Activated naive CD4-positive, alpha-beta T cell treated with anti-CD3 and anti-CD28 coated beads for 36 hours (primary cell): Measurements from ENCODE around the gene ADAP2. TPM values are rescaled to one million over a fixed set of nuclear protein-coding genes. Genes with fewer than 3 reads are reported as not detected.

Source experiments
- CTCF ChIA-PET: fragments of 350-600 bp; sonication (Branson Sonifier 250); formaldehyde crosslinking; loops from one replicate; lab custom pipeline; 2021; ENCODE audit warnings: antibody characterized with exemption; lab: Charles Lee
- DNase-seq: peaks from one replicate; pipeline ENCODE4 v3.0.0-alpha.2; 2020
- H3K27ac Mint-ChIP-seq: one replicate; pipeline ENCODE4 v1.8.0; 2021; ENCODE audit warnings: mild to moderate bottlenecking, mixed read lengths
- H3K27me3 Mint-ChIP-seq: one replicate; pipeline ENCODE4 v1.8.0; 2021; ENCODE audit warnings: low read depth, mixed read lengths
- H3K36me3 Mint-ChIP-seq: one replicate; pipeline ENCODE4 v1.8.0; 2021; ENCODE audit warnings: low read depth, mixed read lengths
- H3K4me1 Mint-ChIP-seq: one replicate; pipeline ENCODE4 v1.8.0; 2021; ENCODE audit warnings: low read depth, mixed read lengths
- H3K4me3 Mint-ChIP-seq: one replicate; pipeline ENCODE4 v1.8.0; 2021; ENCODE audit warnings: mild to moderate bottlenecking, moderate library complexity, mixed read lengths
- H3K9me3 Mint-ChIP-seq: one replicate; pipeline ENCODE4 v1.8.0; 2021; ENCODE audit warnings: mixed read lengths
- intact Hi-C: fragments of 100-400 bp; cut with micrococcal nuclease; formaldehyde crosslinking; loops from one replicate; pipeline ENCODE4 v1.15.1; 2023
- total RNA-seq, 2 experiments: library from RNA; stranded (reverse); gene quantifications; one replicate each; pipeline ENCODE4 v1.2.3, GENCODE V29; 2021

ADAP2 gene
- total RNA-seq, 2 experiments from 2014 or later: 0.32 to 0.52 TPM

DNA sequence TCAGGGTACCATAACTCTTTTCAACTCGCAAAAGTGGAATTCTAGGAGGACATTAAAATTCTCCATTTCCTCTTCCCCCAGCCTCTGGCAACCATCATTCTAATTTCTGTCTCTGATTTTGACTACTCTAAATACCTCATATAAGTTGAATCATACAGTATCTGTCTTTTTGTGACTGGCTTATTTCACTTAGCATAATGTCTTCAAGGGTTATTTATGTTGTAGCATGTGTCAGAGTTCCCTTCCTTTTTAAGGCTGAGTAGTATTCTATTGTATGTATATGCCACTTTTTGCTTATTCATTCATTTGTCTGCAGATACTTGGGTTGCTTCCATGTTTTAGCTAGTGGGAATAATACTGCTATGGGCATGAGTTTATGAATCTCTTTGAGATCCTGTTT lies 61.1 kb downstream of the ADAP2 start:
- Mint-ChIP-seq H3K4me3 (no peak overlapping the region), H3K4me1 (peaks cover 6% of the 10 kb centered on the region), H3K9me3 (no peaks in the 10 kb centered on the region), H3K27ac (no peak overlapping the region), H3K36me3 (peaks cover 2% of the 10 kb centered on the region), H3K27me3 (no peaks in the 10 kb centered on the region)
- no peak for DNase-seq
- intact Hi-C loops: no loop called here
- CTCF ChIA-PET: interaction anchor here (0.6 to 0.7 kb wide), 2 partner anchors 24 to 53 kb away, joined by 3 to 4 read pairs; no protein-coding TSS in a partner anchor

DNA sequence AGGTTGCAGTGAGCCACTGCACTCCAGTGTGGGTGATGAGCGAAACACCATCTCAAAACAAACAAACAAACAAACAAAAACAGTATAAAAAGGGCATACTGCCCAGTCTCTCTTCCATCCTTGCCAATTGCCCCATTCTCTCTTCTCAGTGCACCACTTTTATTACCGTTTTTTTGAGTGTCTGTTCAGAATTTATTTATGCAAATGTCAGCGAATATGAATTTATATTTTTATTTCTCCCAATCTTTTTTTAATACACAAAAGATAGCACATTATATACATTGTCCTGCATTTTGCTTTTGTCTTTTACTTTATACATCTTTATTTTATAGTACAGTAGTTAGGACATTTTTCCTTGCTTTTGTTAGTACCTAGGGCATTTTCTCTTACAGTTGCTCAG lies 68.7 kb downstream of the ADAP2 start:
- Mint-ChIP-seq H3K27ac (no peak overlapping the region), H3K36me3 (peaks cover 4% of the 10 kb centered on the region), H3K4me3 (no peak overlapping the region), H3K4me1 (no peaks in the 10 kb centered on the region), H3K9me3 (no peaks in the 10 kb centered on the region), H3K27me3 (no peaks in the 10 kb centered on the region)
- no peak for DNase-seq
- CTCF ChIA-PET: no interaction called here
- intact Hi-C loops: no loop called here

DNA sequence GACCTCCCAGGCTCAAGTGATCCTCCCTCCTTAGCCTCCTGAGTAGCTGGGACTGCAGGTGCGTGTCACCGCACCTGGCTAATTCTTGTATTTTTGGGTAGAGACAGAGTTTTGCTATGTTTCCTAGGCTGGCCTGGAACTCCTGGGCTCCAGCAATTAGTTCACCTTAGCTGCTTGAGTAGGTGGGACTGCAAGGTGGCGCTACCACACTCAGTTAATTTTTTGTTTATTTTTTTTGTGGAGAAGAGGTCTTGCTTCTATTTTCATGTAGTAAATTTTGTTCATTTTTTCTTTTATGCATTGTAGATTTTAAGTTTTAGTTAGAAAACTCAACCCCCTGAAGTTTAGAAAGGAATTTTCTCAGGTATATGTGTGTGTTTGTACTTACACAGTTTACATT lies 70.8 kb downstream of the ADAP2 start:
- Mint-ChIP-seq H3K27me3 (no peaks in the 10 kb centered on the region), H3K4me3 (no peak overlapping the region), H3K27ac (no peak overlapping the region), H3K4me1 (no peaks in the 10 kb centered on the region), H3K36me3 (peaks cover 4% of the 10 kb centered on the region), H3K9me3 (no peaks in the 10 kb centered on the region)
- DNase-seq: no peak
- intact Hi-C loops: no loop called here
- CTCF ChIA-PET: no interaction called here

GRCh38 chr17:30995347-30995746 lies 73.6 kb downstream of the ADAP2 start:
- Mint-ChIP-seq H3K27ac (no peak overlapping the region), H3K4me1 (no peaks in the 10 kb centered on the region), H3K27me3 (no peaks in the 10 kb centered on the region), H3K9me3 (no peaks in the 10 kb centered on the region), H3K36me3 (peaks cover 3% of the 10 kb centered on the region), H3K4me3 (no peak overlapping the region)
- CTCF ChIA-PET: interaction anchor here (0.6 to 0.7 kb wide), 2 partner anchors 24 to 27 kb away, joined by 3 to 5 read pairs; no protein-coding TSS in a partner anchor
- DNase-seq: no peak
- intact Hi-C loops: no loop called here

DNA sequence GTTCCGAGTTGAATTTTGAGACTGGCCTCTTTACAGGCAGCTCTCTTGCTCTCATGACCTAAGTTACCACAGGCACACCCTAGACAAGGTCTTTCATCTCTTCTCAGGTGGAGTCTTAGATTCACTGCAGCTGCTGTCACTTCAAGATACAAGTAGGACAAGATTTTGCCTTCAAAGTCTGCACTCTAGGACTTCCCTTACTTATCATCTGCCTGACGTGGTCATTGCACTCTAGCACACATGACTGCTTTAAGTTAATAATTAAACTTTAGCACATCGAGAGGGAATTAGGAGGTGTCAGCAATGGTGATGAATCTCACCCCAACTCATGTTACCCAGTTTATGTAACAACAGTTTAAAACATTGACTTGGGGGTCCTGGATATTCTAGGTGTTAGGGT lies 74.7 kb downstream of the ADAP2 start:
- intact Hi-C loops: no loop called here
- Mint-ChIP-seq H3K27ac (no peak overlapping the region), H3K9me3 (no peaks in the 10 kb centered on the region), H3K4me3 (no peak overlapping the region), H3K27me3 (no peaks in the 10 kb centered on the region), H3K4me1 (no peaks in the 10 kb centered on the region), H3K36me3 (peaks cover 1% of the 10 kb centered on the region)
- CTCF ChIA-PET: no interaction called here
- no peak for DNase-seq

GRCh38 chr17:30997270-30997669 lies 75.5 kb downstream of the ADAP2 start:
- H3K4me3 Mint-ChIP-seq: no peak overlapping the region
- peaks cover 1% of the 10 kb centered on the region for H3K36me3 Mint-ChIP-seq
- H3K9me3 Mint-ChIP-seq: no peaks in the 10 kb centered on the region
- intact Hi-C loops: no loop called here
- CTCF ChIA-PET: no interaction called here
- H3K27ac Mint-ChIP-seq: no peak overlapping the region
- H3K27me3 Mint-ChIP-seq: no peaks in the 10 kb centered on the region
- H3K4me1 Mint-ChIP-seq: no peaks in the 10 kb centered on the region
- no peak for DNase-seq

GRCh38 chr17:30997842-30998241 lies 76.1 kb downstream of the ADAP2 start:
- H3K27ac Mint-ChIP-seq: no peak overlapping the region
- intact Hi-C loops: no loop called here
- peaks cover 1% of the 10 kb centered on the region for H3K36me3 Mint-ChIP-seq
- CTCF ChIA-PET: interaction anchor here (0.6 kb wide), 1 partner anchor 185 kb away, joined by 3 read pairs; no protein-coding TSS in a partner anchor
- no peak overlapping the region for H3K4me3 Mint-ChIP-seq
- H3K9me3 Mint-ChIP-seq: no peaks in the 10 kb centered on the region
- H3K4me1 Mint-ChIP-seq: no peaks in the 10 kb centered on the region
- H3K27me3 Mint-ChIP-seq: no peaks in the 10 kb centered on the region
- DNase-seq: no peak

GRCh38 chr17:31002047-31002446 lies 80.3 kb downstream of the ADAP2 start:
- H3K27ac Mint-ChIP-seq: no peak overlapping the region
- no peak overlapping the region for H3K4me3 Mint-ChIP-seq
- H3K9me3 Mint-ChIP-seq: no peaks in the 10 kb centered on the region
- H3K27me3 Mint-ChIP-seq: no peaks in the 10 kb centered on the region
- DNase-seq: no peak
- peaks cover 1% of the 10 kb centered on the region for H3K36me3 Mint-ChIP-seq
- CTCF ChIA-PET: no interaction called here
- H3K4me1 Mint-ChIP-seq: no peaks in the 10 kb centered on the region
- intact Hi-C loops: no loop called here

DNA sequence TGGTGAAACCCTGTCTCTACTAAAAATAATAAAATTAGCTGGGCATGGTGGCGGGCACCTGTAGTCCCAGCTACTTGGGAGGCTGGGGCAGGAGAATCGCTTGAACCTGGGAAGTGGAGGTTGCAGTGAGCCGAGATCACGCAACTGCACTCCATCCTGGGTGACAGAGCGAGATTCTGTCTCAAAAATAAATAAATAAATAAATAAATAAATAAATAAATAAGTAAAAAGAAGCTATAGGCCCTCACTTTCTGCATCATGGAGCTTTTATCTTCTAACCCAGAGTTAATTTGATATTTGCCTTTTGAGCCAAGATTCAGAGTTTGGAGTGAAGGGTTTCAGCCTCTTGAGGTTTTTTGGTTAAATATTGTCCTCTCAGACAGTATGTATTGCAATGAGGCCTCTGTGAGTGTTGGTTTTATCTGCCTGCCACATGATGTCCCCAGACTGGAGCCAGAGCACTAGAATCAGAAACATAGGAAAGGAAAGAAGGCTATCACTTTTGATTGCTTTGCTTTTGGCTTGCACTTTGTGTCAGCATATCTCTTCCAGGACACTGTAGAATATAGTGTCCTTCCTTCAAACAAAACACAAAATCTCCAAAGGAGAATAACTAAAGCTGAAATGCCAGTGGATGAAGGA lies 81.6 kb downstream of the ADAP2 start:
- CTCF ChIA-PET: no interaction called here
- intact Hi-C loops: no loop called here

DNA sequence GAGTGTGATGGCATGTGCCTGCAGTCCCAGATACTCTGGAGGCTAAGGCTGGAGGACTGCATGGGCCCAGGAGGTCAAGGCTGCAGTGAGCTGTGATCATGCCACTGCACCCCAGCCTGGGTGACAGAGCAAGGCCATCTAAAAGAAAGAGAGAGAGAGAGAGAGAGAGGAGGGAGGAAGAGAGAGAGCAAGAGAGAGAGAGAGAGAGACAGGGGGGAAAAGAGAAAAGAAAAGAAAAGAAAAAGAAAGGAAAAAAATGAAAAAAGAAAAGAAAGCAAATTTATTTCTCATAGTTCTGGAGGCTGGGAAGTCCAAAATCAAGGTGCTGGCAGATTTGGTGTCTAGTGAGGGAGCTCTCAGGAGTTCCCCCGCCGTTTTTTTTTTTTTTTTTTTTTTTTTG lies 82.4 kb downstream of the ADAP2 start:
- H3K4me3 Mint-ChIP-seq: no peak overlapping the region
- no peaks in the 10 kb centered on the region for H3K27me3 Mint-ChIP-seq
- CTCF ChIA-PET: no interaction called here
- H3K9me3 Mint-ChIP-seq: no peaks in the 10 kb centered on the region
- peaks cover 5% of the 10 kb centered on the region for H3K36me3 Mint-ChIP-seq
- intact Hi-C loops: no loop called here
- H3K27ac Mint-ChIP-seq: no peak overlapping the region
- no peak for DNase-seq
- H3K4me1 Mint-ChIP-seq: peaks cover 9% of the 10 kb centered on the region

More for the DNA sequence above, 81.6 kb downstream of the ADAP2 start:
- no peak for DNase-seq
- H3K4me3 Mint-ChIP-seq: no peak overlapping the region
- no peak overlapping the region for H3K27ac Mint-ChIP-seq
- H3K4me1 Mint-ChIP-seq: peaks cover 6% of the 10 kb centered on the region
- H3K27me3 Mint-ChIP-seq: no peaks in the 10 kb centered on the region
- H3K36me3 Mint-ChIP-seq: peaks cover 1% of the 10 kb centered on the region
- no peaks in the 10 kb centered on the region for H3K9me3 Mint-ChIP-seq

DNA sequence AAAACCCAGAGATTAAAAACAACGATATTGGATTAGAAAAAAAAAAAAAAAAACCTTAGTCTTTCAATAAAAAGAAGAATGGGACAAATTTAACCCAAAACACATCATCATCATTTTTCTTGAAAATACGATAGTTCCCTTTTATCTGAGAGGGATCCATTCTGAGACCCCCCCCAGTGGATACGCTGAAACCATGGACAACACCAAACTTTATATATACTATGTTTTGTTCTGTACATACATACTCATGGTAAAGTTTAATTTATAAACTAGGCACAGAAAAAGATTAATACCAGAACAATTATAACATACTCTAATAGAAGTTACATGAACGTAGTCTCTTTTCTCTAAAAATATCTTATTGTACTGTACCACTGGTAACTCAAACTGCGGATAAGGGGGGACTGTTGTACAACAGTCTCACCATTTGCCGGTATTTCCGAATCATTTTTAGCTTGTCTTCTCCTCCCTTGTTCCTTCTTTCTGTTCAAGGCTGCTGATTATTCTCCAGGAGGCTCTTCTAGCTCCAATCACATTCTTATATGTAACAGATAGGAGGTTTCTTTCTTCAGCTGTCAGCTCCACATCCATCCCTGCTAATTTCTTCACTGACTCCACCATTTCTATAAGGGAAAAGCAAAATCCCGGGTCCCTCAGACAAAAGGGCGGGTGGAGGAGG lies 86.1 kb downstream of the ADAP2 start:
- no peak for DNase-seq

DNA sequence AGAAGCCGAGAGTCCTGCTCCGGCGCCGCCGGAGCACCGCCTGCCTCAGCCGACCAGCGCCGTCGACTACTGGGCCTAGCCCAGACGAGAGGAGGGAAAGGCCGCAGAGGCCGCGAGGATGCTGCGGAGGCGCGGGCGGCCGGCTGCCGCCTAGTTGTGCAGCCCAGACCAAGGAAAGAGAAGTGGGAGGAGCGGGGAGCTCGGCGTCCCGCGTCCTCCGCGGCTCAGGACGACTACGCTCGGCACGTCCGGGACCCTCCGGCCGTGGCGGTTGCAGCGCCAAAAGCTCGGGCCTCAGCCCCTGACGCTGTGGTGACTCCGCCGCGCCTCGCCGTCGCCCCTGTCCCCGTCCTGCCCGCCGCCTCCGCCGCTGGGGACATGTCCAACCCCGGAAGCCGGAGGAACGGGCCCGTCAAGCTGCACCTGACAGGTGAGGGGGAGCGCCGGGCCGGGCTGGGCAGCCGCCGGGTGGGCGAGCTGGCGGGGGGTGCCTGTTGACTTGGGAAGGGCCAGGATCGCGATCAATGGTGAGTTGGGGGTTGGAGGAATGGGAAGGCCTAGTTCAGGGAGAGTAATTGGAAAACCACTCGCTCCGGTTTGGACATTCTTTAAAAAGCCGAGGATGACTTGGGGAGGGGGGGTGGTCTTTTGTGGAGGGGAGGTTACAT lies 86.8 kb downstream of the ADAP2 start:
- DNase-seq: peak; percentile 65
- Mint-ChIP-seq H3K27ac (peak overlapping the region; percentile 82), H3K27me3 (peaks cover 2% of the 10 kb centered on the region), H3K36me3 (peaks cover 5% of the 10 kb centered on the region), H3K4me1 (peaks cover 15% of the 10 kb centered on the region), H3K9me3 (no peaks in the 10 kb centered on the region), H3K4me3 (peak overlapping the region; percentile 85)
- CTCF ChIA-PET: interaction anchor here (0.6 to 1.0 kb wide), 3 partner anchors 9 to 208 kb away, joined by 3 to 4 read pairs (median 3); no protein-coding TSS in a partner anchor
- intact Hi-C loops: loop anchor here (2.0 to 5.0 kb wide), 3 partner anchors 36 to 309 kb away; partner anchors contain the start of genes RNF135 and TEFM

More for the DNA sequence above, 86.1 kb downstream of the ADAP2 start:
- Mint-ChIP-seq H3K27me3 (peaks cover 2% of the 10 kb centered on the region), H3K4me3 (peak overlapping the region; percentile 85), H3K9me3 (no peaks in the 10 kb centered on the region), H3K27ac (peak overlapping the region; percentile 47), H3K4me1 (peaks cover 15% of the 10 kb centered on the region), H3K36me3 (peaks cover 5% of the 10 kb centered on the region)
- intact Hi-C loops: loop anchor here (2.0 to 5.0 kb wide), 3 partner anchors 36 to 309 kb away; partner anchors contain the start of genes RNF135 and TEFM
- CTCF ChIA-PET: interaction anchor here (0.6 to 1.0 kb wide), 3 partner anchors 10 to 401 kb away, joined by 3 to 7 read pairs (median 4); no protein-coding TSS in a partner anchor
